WERI-Rb-1 (cell line): ENCODE measurements around the gene TTLL1.
A peak's percentile ranks its signal among the peaks of the same experiment; 100 is the strongest.

ENCODE experiments used
- DNase-seq: peaks from one replicate; pipeline ENCODE4 v3.0.0-alpha.2; 2020
- H3K27ac ChIP-seq: fragments of 250-450 bp; sonication (Bioruptor Pico); 2 replicates; pipeline ENCODE4 v1.5.1; 2020; ENCODE audit warnings: mild to moderate bottlenecking, moderate library complexity
- H3K27me3 ChIP-seq: fragments of 250-450 bp; sonication (Bioruptor Pico); 2 replicates; pipeline ENCODE4 v1.5.1; 2021; ENCODE audit warnings: mild to moderate bottlenecking, low read depth, moderate library complexity; ENCODE audit not compliant: insufficient read depth, severe bottlenecking
- H3K36me3 ChIP-seq: fragments of 250-450 bp; sonication (Bioruptor Pico); 2 replicates; pipeline ENCODE4 v1.5.1; 2020; ENCODE audit warnings: mild to moderate bottlenecking, moderate library complexity
- H3K4me3 ChIP-seq: 2 replicates; pipeline ENCODE4 v1.5.1; 2011; ENCODE audit warnings: low read depth, mild to moderate bottlenecking, control low read depth, low read length
- H3K9me3 ChIP-seq: fragments of 250-450 bp; sonication (Bioruptor Pico); 2 replicates; pipeline ENCODE4 v1.5.1; 2021; ENCODE audit warnings: mild to moderate bottlenecking, moderate library complexity; ENCODE audit not compliant: severe bottlenecking
- CTCF ChIP-seq: IDR thresholded peaks from 2 replicates; pipeline ENCODE4 v1.5.1; 2011; ENCODE audit warnings: low read depth, mild to moderate bottlenecking, control low read depth, inconsistent platforms, low read length

Gene TTLL1

GRCh38 chr22:43096420-43096819, 7.2 kb upstream of the TTLL1 start:
- no peak for DNase-seq
- H3K9me3 ChIP-seq, result peaks cover 9% of the 10 kb centered on the region
- H3K27me3 ChIP-seq, result no peaks in the 10 kb centered on the region
- TF ChIP-seq CTCF, result no peak
- no peaks in the 10 kb centered on the region for H3K36me3 ChIP-seq
- H3K4me3 ChIP-seq, result no peak overlapping the region
- H3K27ac ChIP-seq, result no peak overlapping the region

GRCh38 chr22:43094551-43094950, 5.4 kb upstream of the TTLL1 start:
- H3K27ac ChIP-seq, result no peak overlapping the region
- no peak for DNase-seq
- H3K9me3 ChIP-seq, result peaks cover 9% of the 10 kb centered on the region

GRCh38 chr22:43094085-43094484, 4.9 kb upstream of the TTLL1 start:
- DNase-seq, result no peak
- Histone ChIP-seq H3K4me3 (no peak overlapping the region), H3K27me3 (no peaks in the 10 kb centered on the region), H3K36me3 (no peaks in the 10 kb centered on the region), H3K27ac (no peak overlapping the region), H3K9me3 (peaks cover 9% of the 10 kb centered on the region)
- TF ChIP-seq CTCF, result peak; percentile 37

More at GRCh38 chr22:43094551-43094950, 5.4 kb upstream of the TTLL1 start:
- H3K4me3 ChIP-seq, result no peak overlapping the region
- no peaks in the 10 kb centered on the region for H3K27me3 ChIP-seq
- no peak for TF ChIP-seq CTCF
- no peaks in the 10 kb centered on the region for H3K36me3 ChIP-seq

GRCh38 chr22:43092085-43092484, 2.9 kb upstream of the TTLL1 start:
- Histone ChIP-seq H3K9me3 (peaks cover 6% of the 10 kb centered on the region), H3K27me3 (no peaks in the 10 kb centered on the region), H3K36me3 (no peaks in the 10 kb centered on the region), H3K27ac (no peak overlapping the region), H3K4me3 (no peak overlapping the region)
- TF ChIP-seq CTCF, result no peak
- no peak for DNase-seq

GRCh38 chr22:43090130-43090789, 1.1 kb upstream of the TTLL1 start:
- no peaks in the 10 kb centered on the region for H3K27me3 ChIP-seq
- DNase-seq, result peak; percentile 68
- no peaks in the 10 kb centered on the region for H3K9me3 ChIP-seq
- H3K27ac ChIP-seq, result no peak overlapping the region
- H3K4me3 ChIP-seq, result no peak overlapping the region
- H3K36me3 ChIP-seq, result no peaks in the 10 kb centered on the region
- TF ChIP-seq CTCF, result peak; percentile 59

- peak overlapping the region; percentile 58 for H3K27ac ChIP-seq
- no peak for TF ChIP-seq CTCF
- no peaks in the 10 kb centered on the region for H3K27me3 ChIP-seq
- peak overlapping the region; percentile 73 for H3K4me3 ChIP-seq
- no peaks in the 10 kb centered on the region for H3K9me3 ChIP-seq
- no peak for DNase-seq
- no peaks in the 10 kb centered on the region for H3K36me3 ChIP-seq
Measured at GRCh38 chr22:43088627-43088983, 586 bp downstream of the TTLL1 start.
